ENCODE measurements around the gene PLXNA4. TPM values are rescaled to one million over a fixed set of nuclear protein-coding genes. Genes with fewer than 3 reads are reported as not detected.

The PLXNA4 gene
- total RNA-seq, 1 donor from 2014 or later = 2.1 TPM

GRCh38 chr7:132410861-132411541, 165.3 kb downstream of the PLXNA4 start:
- no peak overlapping the region for H3K27ac ChIP-seq (ENCODE audit: low read depth, low read length)
- H3K27me3 ChIP-seq (ENCODE audit: control insufficient read depth in 3 of 3, insufficient read depth in 3 of 3, low read length in 3 of 3) = peaks cover 0 to 8% (median 0%) of the 10 kb centered on the region in 3 donors
- no peaks in the 10 kb centered on the region for H3K36me3 ChIP-seq (ENCODE audit: control insufficient read depth in 3 of 3, insufficient read depth in 3 of 3, low read length in 3 of 3)
- no peaks in the 10 kb centered on the region for H3K9me3 ChIP-seq (ENCODE audit: control insufficient read depth in 3 of 3, low read length in 3 of 3)
- H3K4me1 ChIP-seq (ENCODE audit: control insufficient read depth in 3 of 3, insufficient read depth in 3 of 3, low read length in 3 of 3) = peaks cover 3 to 25% (median 13%) of the 10 kb centered on the region in 3 donors
- no peak overlapping the region for H3K4me3 ChIP-seq (ENCODE audit: low read length in 3 of 3)
- H3K9ac ChIP-seq (ENCODE audit: low read depth in 1 of 3, low read length in 3 of 3) = no peak overlapping the region

- Histone ChIP-seq H3K27ac (ENCODE audit: low read depth, low read length) (no peak overlapping the region), H3K4me3 (ENCODE audit: low read length in 3 of 3) (no peak overlapping the region), H3K4me1 (ENCODE audit: control insufficient read depth in 3 of 3, insufficient read depth in 3 of 3, low read length in 3 of 3) (peaks cover 3 to 23% (median 13%) of the 10 kb centered on the region in 3 donors), H3K27me3 (ENCODE audit: control insufficient read depth in 3 of 3, insufficient read depth in 3 of 3, low read length in 3 of 3) (peaks cover 0 to 8% (median 0%) of the 10 kb centered on the region in 3 donors), H3K9ac (ENCODE audit: low read depth in 1 of 3, low read length in 3 of 3) (no peak overlapping the region), H3K36me3 (ENCODE audit: control insufficient read depth in 3 of 3, insufficient read depth in 3 of 3, low read length in 3 of 3) (no peaks in the 10 kb centered on the region), H3K9me3 (ENCODE audit: control insufficient read depth in 3 of 3, low read length in 3 of 3) (no peaks in the 10 kb centered on the region)
Measured at GRCh38 chr7:132410385-132410784, 165.9 kb downstream of the PLXNA4 start.

DNA sequence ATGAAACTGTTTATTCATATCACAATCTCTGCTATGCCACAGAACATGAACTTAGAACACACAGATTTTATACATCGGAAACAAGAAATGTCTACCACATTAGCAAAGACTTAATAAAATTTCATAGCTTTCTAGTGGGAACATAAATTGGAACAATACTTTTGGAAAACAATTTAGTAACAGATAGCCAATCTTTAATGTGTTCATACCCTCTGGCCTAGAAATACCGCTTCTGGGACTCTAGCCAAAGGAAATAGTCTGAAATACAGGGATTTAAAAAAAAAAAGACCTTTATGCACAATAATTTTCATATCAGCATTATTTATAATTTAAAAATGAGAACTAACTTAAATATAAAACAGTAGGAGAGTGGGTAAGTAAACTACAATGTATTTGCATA, 168.5 kb downstream of the PLXNA4 start:
- Histone ChIP-seq H3K36me3 (ENCODE audit: control insufficient read depth in 3 of 3, insufficient read depth in 3 of 3, low read length in 3 of 3) (no peaks in the 10 kb centered on the region), H3K4me1 (ENCODE audit: control insufficient read depth in 3 of 3, insufficient read depth in 3 of 3, low read length in 3 of 3) (peaks cover 0 to 15% (median 8%) of the 10 kb centered on the region in 3 donors), H3K4me3 (ENCODE audit: low read length in 3 of 3) (no peak overlapping the region), H3K27me3 (ENCODE audit: control insufficient read depth in 3 of 3, insufficient read depth in 3 of 3, low read length in 3 of 3) (peaks cover 0 to 8% (median 0%) of the 10 kb centered on the region in 3 donors), H3K27ac (ENCODE audit: low read depth, low read length) (no peak overlapping the region), H3K9me3 (ENCODE audit: control insufficient read depth in 3 of 3, low read length in 3 of 3) (no peaks in the 10 kb centered on the region), H3K9ac (ENCODE audit: low read depth in 1 of 3, low read length in 3 of 3) (no peak overlapping the region)

DNA sequence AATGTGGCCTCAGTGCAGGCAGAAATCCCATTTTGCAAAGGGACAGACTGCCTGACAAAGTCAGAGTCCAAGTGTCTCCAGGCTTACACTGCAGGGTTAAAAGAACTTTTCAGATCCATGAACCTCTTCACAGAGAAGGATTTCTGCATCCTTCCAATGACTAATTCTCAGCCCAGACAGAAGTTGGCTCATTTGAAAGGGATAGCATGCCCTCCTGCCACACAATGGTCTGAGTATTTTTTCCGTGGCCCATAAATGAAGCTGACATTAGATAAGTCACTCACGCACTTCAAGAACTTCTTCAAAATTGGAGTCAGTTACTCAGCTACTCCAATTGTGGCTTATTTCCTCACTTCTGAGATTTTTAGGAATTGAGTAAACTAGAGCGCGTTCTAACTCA, 170.2 kb downstream of the PLXNA4 start:
- Histone ChIP-seq H3K27me3 (ENCODE audit: control insufficient read depth in 3 of 3, insufficient read depth in 3 of 3, low read length in 3 of 3) (peaks cover 0 to 8% (median 0%) of the 10 kb centered on the region in 3 donors), H3K4me1 (ENCODE audit: control insufficient read depth in 3 of 3, insufficient read depth in 3 of 3, low read length in 3 of 3) (peaks cover 7 to 24% (median 16%) of the 10 kb centered on the region in 3 donors), H3K4me3 (ENCODE audit: low read length in 3 of 3) (no peak overlapping the region)

GRCh38 chr7:132404261-132404660, 172.0 kb downstream of the PLXNA4 start:
- H3K27me3 ChIP-seq (ENCODE audit: control insufficient read depth in 3 of 3, insufficient read depth in 3 of 3, low read length in 3 of 3) = no peaks in the 10 kb centered on the region
- H3K9me3 ChIP-seq (ENCODE audit: control insufficient read depth in 3 of 3, low read length in 3 of 3) = no peaks in the 10 kb centered on the region
- no peak overlapping the region for H3K27ac ChIP-seq (ENCODE audit: low read depth, low read length)
- peaks cover 7 to 16% (median 11%) of the 10 kb centered on the region in 3 donors for H3K4me1 ChIP-seq (ENCODE audit: control insufficient read depth in 3 of 3, insufficient read depth in 3 of 3, low read length in 3 of 3)
- no peak overlapping the region for H3K9ac ChIP-seq (ENCODE audit: low read depth in 1 of 3, low read length in 3 of 3)
- H3K36me3 ChIP-seq (ENCODE audit: control insufficient read depth in 3 of 3, insufficient read depth in 3 of 3, low read length in 3 of 3) = no peaks in the 10 kb centered on the region
- no peak overlapping the region for H3K4me3 ChIP-seq (ENCODE audit: low read length in 3 of 3)

More for the DNA sequence above, 170.2 kb downstream of the PLXNA4 start:
- Histone ChIP-seq H3K9me3 (ENCODE audit: control insufficient read depth in 3 of 3, low read length in 3 of 3) (no peaks in the 10 kb centered on the region), H3K36me3 (ENCODE audit: control insufficient read depth in 3 of 3, insufficient read depth in 3 of 3, low read length in 3 of 3) (no peaks in the 10 kb centered on the region), H3K9ac (ENCODE audit: low read depth in 1 of 3, low read length in 3 of 3) (no peak overlapping the region), H3K27ac (ENCODE audit: low read depth, low read length) (no peak overlapping the region)

- H3K9ac ChIP-seq (ENCODE audit: low read depth in 1 of 3, low read length in 3 of 3) = no peak overlapping the region
- H3K36me3 ChIP-seq (ENCODE audit: control insufficient read depth in 3 of 3, insufficient read depth in 3 of 3, low read length in 3 of 3) = no peaks in the 10 kb centered on the region
- peaks cover 0 to 2% (median 0%) of the 10 kb centered on the region in 3 donors for H3K27me3 ChIP-seq (ENCODE audit: control insufficient read depth in 3 of 3, insufficient read depth in 3 of 3, low read length in 3 of 3)
- H3K4me1 ChIP-seq (ENCODE audit: control insufficient read depth in 3 of 3, insufficient read depth in 3 of 3, low read length in 3 of 3) = peaks cover 7 to 16% (median 11%) of the 10 kb centered on the region in 3 donors
- no peaks in the 10 kb centered on the region for H3K9me3 ChIP-seq (ENCODE audit: control insufficient read depth in 3 of 3, low read length in 3 of 3)
- no peak overlapping the region for H3K4me3 ChIP-seq (ENCODE audit: low read length in 3 of 3)
- H3K27ac ChIP-seq (ENCODE audit: low read depth, low read length) = no peak overlapping the region
Measured at GRCh38 chr7:132403465-132404110, 172.7 kb downstream of the PLXNA4 start.

DNA sequence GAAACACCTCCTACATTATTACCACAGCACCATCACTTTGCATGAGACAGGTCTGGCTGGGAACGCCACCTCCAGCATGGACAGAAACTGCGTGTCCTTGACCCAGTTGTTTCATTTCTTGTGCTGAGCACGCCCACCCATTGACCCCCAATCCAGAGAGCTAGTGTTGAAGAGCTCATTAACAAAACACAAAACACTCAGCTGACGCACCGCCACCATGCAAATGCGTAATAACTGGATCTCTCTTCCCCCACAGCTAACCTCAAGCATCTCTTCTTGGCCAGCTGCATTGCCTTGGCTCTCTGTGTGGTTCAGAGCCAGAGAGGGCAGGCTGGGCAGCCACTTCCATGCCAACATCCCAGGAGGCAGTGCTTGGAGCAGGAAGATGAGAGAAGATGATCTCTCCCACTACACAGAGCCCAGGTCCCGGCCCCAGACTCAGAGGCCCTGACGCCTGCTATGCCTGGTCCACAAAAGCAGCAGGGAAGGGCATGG, 173.5 kb downstream of the PLXNA4 start:
- H3K9ac ChIP-seq (ENCODE audit: low read depth in 1 of 3, low read length in 3 of 3) = no peak overlapping the region
- peaks cover 7 to 16% (median 11%) of the 10 kb centered on the region in 3 donors for H3K4me1 ChIP-seq (ENCODE audit: control insufficient read depth in 3 of 3, insufficient read depth in 3 of 3, low read length in 3 of 3)
- peaks cover 0 to 2% (median 0%) of the 10 kb centered on the region in 3 donors for H3K27me3 ChIP-seq (ENCODE audit: control insufficient read depth in 3 of 3, insufficient read depth in 3 of 3, low read length in 3 of 3)
- H3K9me3 ChIP-seq (ENCODE audit: control insufficient read depth in 3 of 3, low read length in 3 of 3) = no peaks in the 10 kb centered on the region
- no peak overlapping the region for H3K27ac ChIP-seq (ENCODE audit: low read depth, low read length)
- no peaks in the 10 kb centered on the region for H3K36me3 ChIP-seq (ENCODE audit: control insufficient read depth in 3 of 3, insufficient read depth in 3 of 3, low read length in 3 of 3)
- H3K4me3 ChIP-seq (ENCODE audit: low read length in 3 of 3) = peak overlapping the region in 1 of 3 donors; percentile 24

GRCh38 chr7:132402096-132402495, 174.2 kb downstream of the PLXNA4 start:
- Histone ChIP-seq H3K4me1 (ENCODE audit: control insufficient read depth in 3 of 3, insufficient read depth in 3 of 3, low read length in 3 of 3) (peaks cover 7 to 16% (median 11%) of the 10 kb centered on the region in 3 donors), H3K36me3 (ENCODE audit: control insufficient read depth in 3 of 3, insufficient read depth in 3 of 3, low read length in 3 of 3) (no peaks in the 10 kb centered on the region), H3K27ac (ENCODE audit: low read depth, low read length) (no peak overlapping the region), H3K9ac (ENCODE audit: low read depth in 1 of 3, low read length in 3 of 3) (no peak overlapping the region), H3K27me3 (ENCODE audit: control insufficient read depth in 3 of 3, insufficient read depth in 3 of 3, low read length in 3 of 3) (peaks cover 0 to 2% (median 0%) of the 10 kb centered on the region in 3 donors), H3K9me3 (ENCODE audit: control insufficient read depth in 3 of 3, low read length in 3 of 3) (no peaks in the 10 kb centered on the region), H3K4me3 (ENCODE audit: low read length in 3 of 3) (no peak overlapping the region)

GRCh38 chr7:132400561-132401142, 175.6 kb downstream of the PLXNA4 start:
- Histone ChIP-seq H3K4me3 (ENCODE audit: low read length in 3 of 3) (no peak overlapping the region), H3K36me3 (ENCODE audit: control insufficient read depth in 3 of 3, insufficient read depth in 3 of 3, low read length in 3 of 3) (no peaks in the 10 kb centered on the region), H3K4me1 (ENCODE audit: control insufficient read depth in 3 of 3, insufficient read depth in 3 of 3, low read length in 3 of 3) (peaks cover 7 to 16% (median 11%) of the 10 kb centered on the region in 3 donors), H3K27ac (ENCODE audit: low read depth, low read length) (no peak overlapping the region), H3K9me3 (ENCODE audit: control insufficient read depth in 3 of 3, low read length in 3 of 3) (no peaks in the 10 kb centered on the region), H3K27me3 (ENCODE audit: control insufficient read depth in 3 of 3, insufficient read depth in 3 of 3, low read length in 3 of 3) (peaks cover 0 to 2% (median 0%) of the 10 kb centered on the region in 3 donors), H3K9ac (ENCODE audit: low read depth in 1 of 3, low read length in 3 of 3) (no peak overlapping the region)

Data from skeletal muscle tissue (tissue), 4 donors.